Gastrocnemius medialis (tissue), 4 donors: ENCODE measurements around the gene TUBGCP3. TPM values are rescaled to one million over a fixed set of nuclear protein-coding genes. Genes with fewer than 3 reads are reported as not detected.
"Not testable (repeated sequence)": the region's sequence is repeated elsewhere in the genome, so short reads cannot be mapped to it uniquely, and the experiment has no call there.

ENCODE experiments used
- ATAC-seq, 2 donors: fragments of 150-250 bp; one replicate each; pipeline ENCODE4 v1.9.1; 2016
- DNase-seq, 2 donors: peaks; one replicate each; pipeline ENCODE4 v3.0.0-alpha.2; 2019
- H3K27ac ChIP-seq, 4 donors: fragments of 200-600 bp; sonication (generic); 1 replicate in 1 of 4; 2 replicates in 3 of 4; pipeline ENCODE4 v1.5.1; 2016 to 2018; ENCODE audit warnings: mild to moderate bottlenecking in 2 of 4, moderate library complexity in 1 of 4
- H3K27me3 ChIP-seq, 3 donors: fragments of 200-600 bp; sonication (generic) in 2 of 3; 1 replicate in 1 of 3; 2 replicates in 2 of 3; pipeline versions ENCODE4 v1.5.1 to v1.6.0; 2016 to 2019; ENCODE audit warnings: mild to moderate bottlenecking in 1 of 3, moderate library complexity in 1 of 3
- H3K36me3 ChIP-seq, 2 donors: fragments of 200-600 bp; sonication (generic) in 1 of 2; one replicate each; pipeline ENCODE4 v1.5.1; 2017 to 2018
- H3K4me1 ChIP-seq, 2 donors: fragments of 200-600 bp; sonication (generic) in 1 of 2; one replicate each; pipeline ENCODE4 v1.5.1; 2016 to 2017; ENCODE audit warnings: mild to moderate bottlenecking in 2 of 2
- H3K4me3 ChIP-seq, 4 donors: fragments of 200-600 bp; sonication (generic) in 3 of 4; 1 replicate in 1 of 4; 2 replicates in 3 of 4; pipeline ENCODE4 v1.5.1; 2016 to 2019; ENCODE audit warnings: mild to moderate bottlenecking in 2 of 4
- H3K9me3 ChIP-seq, 3 donors: fragments of 200-600 bp; sonication (generic) in 2 of 3; 1 replicate in 1 of 3; 2 replicates in 2 of 3; pipeline ENCODE4 v1.5.1; 2016 to 2019
- POLR2A ChIP-seq, 2 donors: fragments of 450-650 bp; IDR thresholded peaks; one replicate each; pipeline ENCODE4 v1.6.1; 2017; ENCODE audit warnings: antibody characterized with exemption in 2 of 2, mild to moderate bottlenecking in 2 of 2, moderate library complexity in 2 of 2
- in situ Hi-C, 4 donors: fragments of 200-750 bp; cut with MboI; loops; one replicate each; pipeline versions ENCODE4 v1.15.0 to v1.8.0; 2017; ENCODE audit warnings: low sequenced_read_pairs in 4 of 4
- intact Hi-C: fragments of 100-400 bp; cut with DNase I; formaldehyde crosslinking; loops from one replicate; pipeline ENCODE4 v1.15.1; 2023; ENCODE audit warnings: low total_unique reads
- total RNA-seq, 4 donors: library from RNA; depleted of rRNA; stranded (reverse); fragments of >200 nt; gene quantifications; one replicate each; pipeline versions ENCODE4 v1.1.0 to v1.2.3, GENCODE V29; 2016
- TF ChIP-seq, protein P1 (sequence below), 5 experiments: fragments of 450-650 bp in 3 of 5; fragments of 200-600 bp in 2 of 5; sonication (generic) in 2 of 5; IDR thresholded peaks in 4 of 5; conservative IDR thresholded peaks in 1 of 5; 1 replicate in 4 of 5; 2 replicates in 1 of 5; pipeline ENCODE4 v1.5.1; 2016 to 2019; ENCODE audit warnings: antibody characterized with exemption in 5 of 5, mild to moderate bottlenecking in 3 of 5, moderate library complexity in 3 of 5

Gene TUBGCP3
- total RNA-seq, 4 donors from 2014 or later: 10.0 to 14.3 (median 11.0) TPM

DNA sequence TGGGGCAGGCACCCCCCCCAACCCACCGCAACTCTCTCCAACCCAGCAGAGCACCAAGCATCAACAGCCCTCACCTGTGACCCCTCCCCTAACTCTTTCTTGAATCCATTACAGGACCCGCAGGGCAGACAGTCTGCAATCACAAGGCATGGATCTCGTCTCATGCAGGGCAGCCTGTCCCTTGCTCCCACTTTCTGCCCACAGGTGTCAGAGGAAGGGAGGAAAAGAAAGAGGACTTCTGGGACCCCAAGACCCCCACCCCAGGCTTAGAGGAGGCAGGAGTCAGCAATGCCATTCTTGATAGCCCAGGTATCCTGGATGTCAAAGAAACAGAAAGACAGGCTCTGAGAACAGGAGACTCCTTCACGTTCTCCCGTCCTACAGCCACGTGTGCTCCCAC, 47.4 kb upstream of the TUBGCP3 start:
- ATAC-seq (no peak), DNase-seq (no peak)
- Histone ChIP-seq H3K9me3 (no peaks in the 10 kb centered on the region), H3K27me3 (peaks cover 18 to 33% (median 22%) of the 10 kb centered on the region in 3 donors), H3K4me1 (no peaks in the 10 kb centered on the region), H3K4me3 (no peak overlapping the region), H3K36me3 (no peaks in the 10 kb centered on the region), H3K27ac (no peak overlapping the region)
- TF ChIP-seq, protein P1, sequence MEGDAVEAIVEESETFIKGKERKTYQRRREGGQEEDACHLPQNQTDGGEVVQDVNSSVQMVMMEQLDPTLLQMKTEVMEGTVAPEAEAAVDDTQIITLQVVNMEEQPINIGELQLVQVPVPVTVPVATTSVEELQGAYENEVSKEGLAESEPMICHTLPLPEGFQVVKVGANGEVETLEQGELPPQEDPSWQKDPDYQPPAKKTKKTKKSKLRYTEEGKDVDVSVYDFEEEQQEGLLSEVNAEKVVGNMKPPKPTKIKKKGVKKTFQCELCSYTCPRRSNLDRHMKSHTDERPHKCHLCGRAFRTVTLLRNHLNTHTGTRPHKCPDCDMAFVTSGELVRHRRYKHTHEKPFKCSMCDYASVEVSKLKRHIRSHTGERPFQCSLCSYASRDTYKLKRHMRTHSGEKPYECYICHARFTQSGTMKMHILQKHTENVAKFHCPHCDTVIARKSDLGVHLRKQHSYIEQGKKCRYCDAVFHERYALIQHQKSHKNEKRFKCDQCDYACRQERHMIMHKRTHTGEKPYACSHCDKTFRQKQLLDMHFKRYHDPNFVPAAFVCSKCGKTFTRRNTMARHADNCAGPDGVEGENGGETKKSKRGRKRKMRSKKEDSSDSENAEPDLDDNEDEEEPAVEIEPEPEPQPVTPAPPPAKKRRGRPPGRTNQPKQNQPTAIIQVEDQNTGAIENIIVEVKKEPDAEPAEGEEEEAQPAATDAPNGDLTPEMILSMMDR (IDR thresholded peaks at IDR 0.05 in 4 of 5, conservative IDR thresholded peaks at IDR 0.05 in 1 of 5): no peak
- no peak for TF ChIP-seq POLR2A (IDR thresholded peaks at IDR 0.05)
- intact Hi-C loops: no loop called here
- in situ Hi-C loops: loop anchor here in 2 of 4 donors (25.0 kb wide), 1 partner anchor 227 kb away; no protein-coding TSS in a partner anchor

DNA sequence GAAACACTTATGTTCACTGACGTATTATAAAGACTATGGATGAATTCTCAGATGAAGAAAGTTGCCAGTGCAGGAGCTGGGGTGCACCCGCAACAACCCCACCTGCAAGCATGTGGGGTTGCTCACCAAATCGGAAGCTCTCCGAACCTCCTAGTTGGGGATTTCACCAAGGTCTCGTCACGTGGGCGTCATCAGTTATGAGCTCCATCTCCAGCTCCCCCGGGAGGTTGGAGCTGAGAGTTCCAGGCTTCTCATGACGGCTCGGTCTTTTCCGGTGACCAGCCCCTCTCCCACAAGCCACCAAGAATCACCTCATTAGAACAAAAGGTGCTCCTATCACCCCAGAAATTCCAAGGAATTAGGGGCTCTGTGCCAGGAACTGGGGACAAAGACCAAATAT, 46.1 kb upstream of the TUBGCP3 start:
- Histone ChIP-seq H3K9me3 (no peaks in the 10 kb centered on the region), H3K27ac (no peak overlapping the region), H3K36me3 (no peaks in the 10 kb centered on the region), H3K4me1 (no peaks in the 10 kb centered on the region), H3K27me3 (peaks cover 14 to 27% (median 20%) of the 10 kb centered on the region in 3 donors), H3K4me3 (no peak overlapping the region)
- in situ Hi-C loops (loop anchor here in 2 of 4 donors (25.0 kb wide), 1 partner anchor 228 kb away; no protein-coding TSS in a partner anchor), intact Hi-C loops (no loop called here)
- TF ChIP-seq, protein P1 (IDR thresholded peaks at IDR 0.05 in 4 of 5, conservative IDR thresholded peaks at IDR 0.05 in 1 of 5): no peak
- no peak for TF ChIP-seq POLR2A (IDR thresholded peaks at IDR 0.05)
- ATAC-seq (no peak), DNase-seq (no peak)

DNA sequence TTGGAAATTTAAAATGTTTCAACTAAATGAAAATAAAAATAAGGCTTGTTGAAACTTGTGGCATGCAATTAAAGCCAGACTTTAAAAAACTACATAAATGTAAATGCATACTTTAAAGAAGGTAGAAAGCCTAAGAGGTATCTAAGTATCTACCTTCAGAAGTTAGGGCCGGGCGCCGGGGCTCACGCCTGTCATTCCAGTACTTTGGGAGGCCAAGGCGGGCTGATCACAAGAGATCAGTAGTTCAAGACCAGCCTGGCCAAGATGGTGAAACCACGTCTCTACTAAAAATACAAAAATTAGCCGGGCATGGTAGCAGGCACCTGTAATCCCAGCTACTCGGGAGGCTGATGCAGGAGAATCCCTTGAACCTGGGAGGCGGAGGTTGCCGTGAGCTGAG, 42.3 kb upstream of the TUBGCP3 start:
- in situ Hi-C loops: loop anchor here in 2 of 4 donors (25.0 kb wide), 1 partner anchor 232 kb away; no protein-coding TSS in a partner anchor
- DNase-seq, H3K27ac ChIP-seq, intact Hi-C loops, ATAC-seq, H3K9me3 ChIP-seq, H3K4me1 ChIP-seq, H3K27me3 ChIP-seq, H3K36me3 ChIP-seq, H3K4me3 ChIP-seq: not testable (repeated sequence)

DNA sequence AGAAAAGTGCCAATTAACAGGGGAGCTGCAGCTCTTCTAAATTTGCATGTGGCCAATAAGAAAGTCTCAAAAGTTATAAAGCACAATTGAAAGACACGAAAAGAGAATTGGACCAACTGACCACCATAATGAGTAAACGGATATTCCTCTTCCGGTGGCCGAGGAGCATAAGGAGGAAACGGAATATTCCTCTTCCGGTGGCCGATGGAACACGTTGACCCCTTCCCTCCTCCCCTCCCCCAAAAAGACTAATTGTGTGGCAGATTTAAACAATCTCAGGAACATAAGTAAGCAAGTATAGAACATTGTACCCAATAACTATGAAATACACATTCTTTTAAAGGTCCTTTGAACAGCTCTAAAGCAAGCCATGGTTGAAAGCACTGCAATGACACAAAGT, 41.2 kb upstream of the TUBGCP3 start:
- Histone ChIP-seq H3K27me3 (no peaks in the 10 kb centered on the region), H3K4me1 (no peaks in the 10 kb centered on the region), H3K27ac (no peak overlapping the region), H3K36me3 (no peaks in the 10 kb centered on the region), H3K4me3 (no peak overlapping the region), H3K9me3 (no peaks in the 10 kb centered on the region)
- in situ Hi-C loops (loop anchor here in 2 of 4 donors (25.0 kb wide), 1 partner anchor 233 kb away; no protein-coding TSS in a partner anchor), intact Hi-C loops (no loop called here)
- DNase-seq (no peak), ATAC-seq (no peak)
- TF ChIP-seq, protein P1 (IDR thresholded peaks at IDR 0.05 in 4 of 5, conservative IDR thresholded peaks at IDR 0.05 in 1 of 5): no peak
- TF ChIP-seq POLR2A (IDR thresholded peaks at IDR 0.05): no peak

DNA sequence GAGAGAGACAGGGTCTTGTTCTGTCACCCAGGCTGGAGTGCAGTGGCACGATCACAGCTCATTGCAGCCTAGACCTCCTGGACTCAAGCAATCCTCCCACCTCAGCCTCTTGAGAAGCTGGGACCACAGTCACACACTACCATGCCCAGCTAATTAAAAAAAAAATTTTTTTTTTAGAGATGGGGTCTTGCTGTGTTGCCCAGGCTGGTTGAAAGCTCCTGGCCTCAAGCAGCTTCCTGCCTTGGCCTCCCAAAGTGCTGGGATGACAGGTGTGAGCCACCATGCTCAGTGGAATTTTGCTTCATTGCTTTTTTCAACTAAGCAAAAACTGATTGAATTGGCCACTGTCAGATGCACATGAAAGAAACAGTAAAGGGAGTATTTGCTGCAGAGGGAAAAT, 39.7 kb upstream of the TUBGCP3 start:
- H3K4me1 ChIP-seq, H3K9me3 ChIP-seq, intact Hi-C loops, ATAC-seq, H3K36me3 ChIP-seq, H3K27me3 ChIP-seq, DNase-seq, H3K4me3 ChIP-seq, H3K27ac ChIP-seq: not testable (repeated sequence)
- in situ Hi-C loops: loop anchor here in 2 of 4 donors (25.0 kb wide), 1 partner anchor 235 kb away; no protein-coding TSS in a partner anchor

DNA sequence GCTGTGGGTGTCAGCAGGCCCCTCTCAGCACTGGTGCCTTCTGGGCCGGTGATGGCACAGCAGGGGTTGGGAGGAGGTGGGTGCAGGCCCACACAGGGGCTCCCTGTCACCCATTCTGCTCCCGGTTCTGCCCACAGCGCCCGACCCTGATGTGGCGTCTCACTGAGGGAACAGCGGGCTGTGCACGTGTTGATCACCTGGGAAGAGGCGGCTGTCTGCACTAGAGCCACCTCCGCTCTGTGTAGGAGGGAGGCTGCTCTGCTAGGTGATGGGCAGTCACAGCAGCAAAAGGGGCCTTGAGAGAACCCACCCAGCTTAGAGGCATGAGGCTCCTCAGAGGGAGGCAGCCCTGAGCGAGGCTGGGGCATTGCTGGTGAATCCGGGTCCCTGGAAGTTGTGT, 39.2 kb upstream of the TUBGCP3 start:
- Histone ChIP-seq H3K36me3 (no peaks in the 10 kb centered on the region), H3K27me3 (peaks cover 0 to 5% (median 1%) of the 10 kb centered on the region in 3 donors), H3K27ac (no peak overlapping the region), H3K4me3 (no peak overlapping the region), H3K9me3 (no peaks in the 10 kb centered on the region), H3K4me1 (no peaks in the 10 kb centered on the region)
- in situ Hi-C loops (loop anchor here in 2 of 4 donors (25.0 kb wide), 1 partner anchor 235 kb away; no protein-coding TSS in a partner anchor), intact Hi-C loops (no loop called here)
- DNase-seq: no peak
- TF ChIP-seq POLR2A (IDR thresholded peaks at IDR 0.05): no peak
- TF ChIP-seq, protein P1 (IDR thresholded peaks at IDR 0.05 in 4 of 5, conservative IDR thresholded peaks at IDR 0.05 in 1 of 5): no peak
- no peak for ATAC-seq
